HG03097 (cell line): ENCODE measurements around the gene CORO7.

Source experiments
- ATAC-seq: cut with Tn5 transposase; IDR thresholded peaks from one replicate; pipeline ENCODE4 v1.9.1; 2021; ENCODE audit not compliant: unreplicated experiment, low FRiP score

Gene CORO7

GRCh38 chr16:4416200-4417032 is at the start of gene CORO7:
TSS of gene CORO7 (minus strand) at chr16:4416596. CDS start at chr16:4416518, 78 bp downstream.
- ATAC-seq, result peak; percentile 52

DNA sequence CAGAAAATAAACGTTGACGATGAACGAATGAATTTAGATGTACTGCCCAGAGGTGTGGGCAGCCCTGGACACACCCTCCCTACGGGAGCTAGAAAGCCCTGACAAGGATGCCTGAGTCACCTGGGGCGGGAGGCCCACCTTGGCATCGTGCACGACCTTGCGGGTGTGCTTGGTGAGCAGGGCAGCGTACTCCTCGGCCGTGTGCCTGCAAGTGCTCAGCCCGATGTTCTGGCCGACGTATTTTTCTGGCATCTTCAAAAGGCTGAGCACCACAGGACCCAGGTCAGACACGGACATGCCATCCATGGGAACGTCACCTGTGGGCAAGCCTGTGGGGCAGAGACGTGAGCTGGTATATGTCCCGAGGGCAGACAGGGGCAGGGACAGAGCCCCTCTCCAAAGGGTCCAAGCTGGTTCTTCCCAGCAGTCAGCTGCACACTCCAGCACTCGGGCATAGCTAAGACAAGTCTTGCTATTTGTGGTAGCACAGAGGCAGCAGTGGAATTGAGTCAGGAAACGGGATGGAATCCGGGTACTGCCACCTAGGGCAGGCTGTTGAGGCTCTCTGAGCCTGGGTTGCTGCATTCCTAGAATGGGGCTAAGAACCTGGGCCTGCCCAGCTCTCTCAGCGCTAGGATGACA is 47.2 kb upstream of the CORO7 start:
- ATAC-seq, result no peak

DNA sequence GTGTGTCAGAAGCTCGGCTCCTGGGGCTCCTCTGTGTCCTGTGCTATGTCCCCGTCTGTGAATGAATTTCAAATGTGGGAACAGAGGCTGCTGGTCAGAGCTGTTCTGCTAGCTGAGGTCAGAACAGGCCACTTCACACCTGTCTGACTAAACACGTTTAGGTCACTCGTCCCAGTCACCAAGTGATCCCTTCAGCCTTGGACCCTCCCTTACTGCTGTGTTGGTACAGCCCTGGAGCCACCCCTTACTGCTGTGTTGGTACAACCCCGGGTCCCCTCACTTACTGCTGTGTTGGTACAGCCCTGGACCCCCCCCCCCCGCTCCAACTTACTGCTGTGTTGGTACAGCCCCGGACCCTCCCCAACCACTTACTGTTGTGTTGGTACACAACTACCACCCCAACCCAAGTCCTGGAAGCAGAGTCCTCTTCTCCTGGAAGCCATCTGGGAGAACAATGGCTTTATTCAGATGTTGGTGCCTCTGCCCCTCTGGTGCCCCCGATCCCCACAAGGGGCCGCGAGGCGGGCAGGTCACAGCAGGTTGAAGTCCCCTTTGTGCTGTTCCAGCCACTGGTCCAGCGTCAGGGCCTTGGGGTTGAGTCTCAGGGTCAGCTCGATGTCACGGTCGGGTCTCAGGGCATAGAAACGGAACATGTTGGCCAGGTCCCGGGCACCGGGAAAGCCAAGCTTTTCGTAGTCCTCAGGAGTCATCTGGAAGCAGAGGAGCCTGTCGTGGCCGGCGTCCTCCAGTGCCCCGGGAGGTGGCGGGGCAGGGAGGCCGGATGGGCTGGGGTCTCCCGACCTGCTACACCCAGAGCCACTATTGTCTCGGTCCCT is 45.1 kb upstream of the CORO7 start:
- ATAC-seq, result no peak

DNA sequence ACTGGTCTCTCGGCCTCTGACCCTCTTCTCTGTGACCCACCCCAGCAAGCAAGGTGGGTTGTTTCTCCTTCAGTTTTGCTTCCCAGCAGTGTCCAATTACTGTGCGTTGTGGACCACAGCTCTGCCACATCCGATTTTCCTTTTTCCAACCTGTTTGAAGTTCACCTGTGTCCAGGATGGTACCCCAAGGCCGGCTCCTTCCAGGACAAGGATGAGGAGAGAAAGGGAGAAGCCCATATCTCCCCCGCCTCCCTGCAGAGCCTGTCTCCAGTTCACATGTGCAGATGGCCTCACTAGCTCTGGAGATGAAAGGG is 44.5 kb upstream of the CORO7 start:
- no peak for ATAC-seq

DNA sequence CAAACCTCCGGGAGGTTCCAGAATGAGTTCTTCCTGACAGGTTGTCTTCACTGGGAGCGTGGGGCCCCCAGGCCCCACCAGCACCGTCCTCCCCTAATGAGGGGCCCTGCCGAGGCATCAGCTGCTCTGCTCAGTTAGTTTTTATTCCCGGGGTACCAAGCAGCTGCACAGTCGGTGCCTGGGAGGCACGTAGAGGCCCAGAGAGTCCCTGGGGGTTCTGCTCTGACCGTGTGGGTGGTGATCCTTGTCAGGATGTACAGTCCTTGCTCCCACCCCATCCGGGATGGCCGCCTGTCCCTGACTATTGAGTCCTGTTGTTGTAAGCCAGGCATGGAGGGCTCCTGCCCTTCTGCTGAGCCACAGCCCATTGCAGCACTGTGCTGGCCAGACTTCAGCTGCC is 39.6 kb upstream of the CORO7 start:
- no peak for ATAC-seq

GRCh38 chr16:4455081-4455480 is 38.7 kb upstream of the CORO7 start:
- ATAC-seq, result no peak

DNA sequence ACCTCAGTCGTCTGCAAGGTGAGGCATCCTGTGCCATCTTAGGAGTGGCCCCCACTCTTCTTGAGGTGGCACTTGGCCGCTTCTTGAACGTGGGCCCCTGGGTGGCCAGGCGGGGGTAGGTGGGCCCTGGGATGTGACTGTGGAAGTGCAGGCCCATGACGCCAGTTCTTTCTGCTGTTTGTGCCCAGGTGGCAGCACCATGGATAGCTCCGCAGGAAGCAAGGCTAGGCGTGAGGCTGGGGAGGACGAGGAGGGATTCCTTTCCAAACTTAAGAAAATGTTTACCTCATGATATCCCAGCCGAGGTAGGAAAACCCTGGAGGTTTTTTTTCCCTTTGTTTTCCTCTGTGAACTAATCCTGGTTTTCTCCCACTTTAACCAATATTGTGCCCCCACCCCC is 38.2 kb upstream of the CORO7 start:
- ATAC-seq, result no peak

- no peak for ATAC-seq
Measured at GRCh38 chr16:4452674-4453073, 36.3 kb upstream of the CORO7 start.

GRCh38 chr16:4450931-4451519 is 34.6 kb upstream of the CORO7 start:
- no peak for ATAC-seq

GRCh38 chr16:4450430-4450829 is 34.0 kb upstream of the CORO7 start:
- no peak for ATAC-seq

- ATAC-seq, result no peak
Measured at GRCh38 chr16:4443986-4444385, 27.6 kb upstream of the CORO7 start.

- ATAC-seq, result no peak
Measured at GRCh38 chr16:4443271-4443670, 26.9 kb upstream of the CORO7 start.

GRCh38 chr16:4442371-4442770 is 26.0 kb upstream of the CORO7 start:
- no peak for ATAC-seq

- no peak for ATAC-seq
Measured at GRCh38 chr16:4437366-4437765, 21.0 kb upstream of the CORO7 start.

DNA sequence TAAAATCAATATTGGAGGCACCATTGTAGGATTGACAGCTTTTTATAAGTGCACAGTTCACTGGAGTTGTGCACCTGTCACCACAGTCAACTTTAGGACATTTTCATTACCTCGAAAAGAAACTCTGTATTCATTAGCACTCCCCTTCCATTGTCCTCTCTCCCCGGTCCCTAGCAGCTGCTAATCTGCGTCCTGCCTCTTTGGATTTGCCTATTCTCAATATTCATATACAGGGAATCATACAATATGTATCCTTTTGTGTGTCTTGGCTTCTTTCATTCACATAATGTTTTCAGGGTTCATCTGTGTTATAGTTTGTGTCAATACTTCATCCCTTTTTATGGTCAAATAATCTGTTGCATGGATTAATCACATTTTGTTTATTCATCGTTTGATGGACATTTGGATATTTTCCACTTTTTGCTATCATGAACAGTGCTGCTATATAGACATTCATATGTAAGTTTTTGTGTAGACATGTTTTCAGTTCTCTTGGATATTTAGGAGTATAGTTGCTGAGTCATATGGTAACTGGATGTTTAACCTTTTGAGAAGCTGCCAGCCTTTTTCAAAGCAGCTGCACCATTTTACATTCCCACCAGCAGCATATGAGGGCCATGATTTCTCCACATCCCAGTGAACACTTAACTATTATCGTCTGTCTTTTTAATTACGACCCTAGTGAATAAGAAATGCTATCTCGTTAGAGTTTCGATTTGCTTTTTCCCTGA is 19.1 kb upstream of the CORO7 start:
- no peak for ATAC-seq

GRCh38 chr16:4433914-4434787 is 17.8 kb upstream of the CORO7 start:
- no peak for ATAC-seq

DNA sequence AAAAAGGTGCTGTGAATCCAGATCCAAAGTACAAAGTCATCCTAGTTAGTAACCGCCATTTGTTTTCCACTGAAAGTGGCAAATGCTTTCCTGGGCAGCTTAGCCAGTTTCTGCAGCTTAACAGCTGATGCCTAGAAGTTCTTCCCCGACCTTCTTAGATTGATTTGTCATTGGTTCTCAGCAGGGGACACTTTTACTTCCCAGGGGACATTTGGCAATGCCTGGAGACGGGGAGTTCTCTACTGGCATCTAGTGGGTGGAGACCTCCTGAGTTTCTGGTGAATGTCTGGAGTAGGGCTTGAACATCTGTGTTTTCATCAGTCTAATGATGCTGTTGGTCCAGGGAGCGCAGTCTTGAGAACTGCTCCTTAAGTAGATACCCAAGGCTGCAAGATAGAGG is 16.8 kb upstream of the CORO7 start:
- no peak for ATAC-seq

GRCh38 chr16:4431023-4431422 is 14.6 kb upstream of the CORO7 start:
- no peak for ATAC-seq

DNA sequence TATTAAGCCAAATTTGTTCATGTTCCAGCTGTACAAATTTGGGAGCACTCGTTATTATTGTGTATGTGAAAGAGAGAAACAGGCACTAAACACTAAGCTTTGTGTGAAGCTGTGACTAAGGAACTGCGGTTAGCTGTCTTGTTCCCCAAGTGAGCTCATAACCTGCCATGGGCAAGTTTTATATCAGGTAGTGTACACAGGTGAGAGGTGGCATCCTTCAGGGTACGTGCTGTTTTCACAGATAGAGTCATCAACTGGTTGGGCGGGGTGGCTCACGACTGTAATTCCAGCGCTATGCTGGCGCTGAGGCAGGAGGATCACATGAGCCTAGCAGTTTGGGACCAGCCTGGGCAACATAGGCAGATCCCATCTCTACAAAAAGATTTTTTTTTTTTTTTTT is 12.1 kb upstream of the CORO7 start:
- ATAC-seq, result no peak
